Gastroesophageal sphincter (tissue), 3 donors: ENCODE data around the gene KPNA4.

Source experiments
- CTCF ChIP-seq, 4 experiments: fragments of 200-600 bp in 2 of 4; fragments of 450-650 bp in 2 of 4; sonication (generic) in 1 of 4; IDR thresholded peaks; one replicate each; pipeline ENCODE4 v1.5.1; 2017 to 2019; ENCODE audit warnings: antibody characterized with exemption in 4 of 4, mild to moderate bottlenecking in 2 of 4, moderate library complexity in 2 of 4
- EP300 ChIP-seq: sonication (generic); formaldehyde crosslinking; IDR thresholded peaks from one replicate; pipeline ENCODE4 v1.6.1; 2017; ENCODE audit warnings: antibody characterized with exemption, mild to moderate bottlenecking
- POLR2A ChIP-seq, 2 donors: fragments of 450-650 bp; IDR thresholded peaks; one replicate each; pipeline ENCODE4 v1.6.1; 2017; ENCODE audit warnings: antibody characterized with exemption in 2 of 2, mild to moderate bottlenecking in 2 of 2, moderate library complexity in 1 of 2
- POLR2AphosphoS5 ChIP-seq: sonication (generic); formaldehyde crosslinking; IDR thresholded peaks from one replicate; pipeline ENCODE4 v1.6.1; 2017; ENCODE audit warnings: antibody characterized with exemption

- no peak for TF ChIP-seq CTCF (IDR thresholded peaks at IDR 0.05)
- TF ChIP-seq POLR2A (IDR thresholded peaks at IDR 0.05) = no peak
- TF ChIP-seq POLR2AphosphoS5 = no peak
- no peak for TF ChIP-seq EP300
Measured at GRCh38 chr3:160480931-160481330, 84.4 kb downstream of the KPNA4 start.
